ENCODE measurements around the gene PDE7B. TPM values are rescaled to one million over a fixed set of nuclear protein-coding genes. Genes with fewer than 3 reads are reported as not detected.

Gene PDE7B
- total and polyA plus RNA-seq, 9 of the 15 experiments (the other 6 are each of a cell fraction or from before 2014, with no cell fraction given), result 0.01 TPM; not detected in 8

GRCh38 chr6:136226674-136227377 lies 375.3 kb downstream of the PDE7B start (continued):
- TF ChIP-seq, protein P1, sequence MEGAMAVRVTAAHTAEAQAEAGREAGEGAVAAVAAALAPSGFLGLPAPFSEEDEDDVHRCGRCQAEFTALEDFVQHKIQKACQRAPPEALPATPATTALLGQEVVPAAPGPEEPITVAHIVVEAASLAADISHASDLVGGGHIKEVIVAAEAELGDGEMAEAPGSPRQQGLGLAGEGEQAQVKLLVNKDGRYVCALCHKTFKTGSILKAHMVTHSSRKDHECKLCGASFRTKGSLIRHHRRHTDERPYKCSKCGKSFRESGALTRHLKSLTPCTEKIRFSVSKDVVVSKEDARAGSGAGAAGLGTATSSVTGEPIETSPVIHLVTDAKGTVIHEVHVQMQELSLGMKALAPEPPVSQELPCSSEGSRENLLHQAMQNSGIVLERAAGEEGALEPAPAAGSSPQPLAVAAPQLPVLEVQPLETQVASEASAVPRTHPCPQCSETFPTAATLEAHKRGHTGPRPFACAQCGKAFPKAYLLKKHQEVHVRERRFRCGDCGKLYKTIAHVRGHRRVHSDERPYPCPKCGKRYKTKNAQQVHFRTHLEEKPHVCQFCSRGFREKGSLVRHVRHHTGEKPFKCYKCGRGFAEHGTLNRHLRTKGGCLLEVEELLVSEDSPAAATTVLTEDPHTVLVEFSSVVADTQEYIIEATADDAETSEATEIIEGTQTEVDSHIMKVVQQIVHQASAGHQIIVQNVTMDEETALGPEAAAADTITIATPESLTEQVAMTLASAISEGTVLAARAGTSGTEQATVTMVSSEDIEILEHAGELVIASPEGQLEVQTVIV (CRISPR knock-in tag; IDR thresholded peaks at IDR 0.05; ENCODE audit: borderline replicate concordance), result no peak
- TF ChIP-seq CHD1 (IDR thresholded peaks at IDR 0.05; ENCODE audit: low read length) (no peak), HNRNPLL (IDR thresholded peaks at IDR 0.05; ENCODE audit: low read depth, low read length, poor library complexity, severe bottlenecking) (no peak), TRIM28 (IDR thresholded peaks at IDR 0.05) (no peak), MEF2D (tag; conservative IDR thresholded peaks at IDR 0.05; ENCODE audit: low read depth) (peak; percentile 74), ZNF280B (CRISPR knock-in tag; IDR thresholded peaks at IDR 0.05) (no peak), NR4A1 (CRISPR knock-in tag; IDR thresholded peaks at IDR 0.05) (no peak), NR4A1 (tag; IDR thresholded peaks at IDR 0.05) (peak; percentile 20), PTTG1 (tag; IDR thresholded peaks at IDR 0.05; ENCODE audit: low read depth) (0 out of 2 replicates have a peak, but pooled peaks have one; percentile 13), ZNF668 (CRISPR knock-in tag; IDR thresholded peaks at IDR 0.05) (0 out of 2 replicates have a peak, but pooled peaks have one; percentile 61), TCFL5 (CRISPR knock-in tag; conservative IDR thresholded peaks at IDR 0.05) (no peak), BRD4 (IDR thresholded peaks at IDR 0.05) (no peak), YBX1 (IDR thresholded peaks at IDR 0.05) (no peak), SIRT6 (IDR thresholded peaks at IDR 0.05; ENCODE audit: low read depth, low read length) (no peak), HDAC2 (IDR thresholded peaks at IDR 0.05) (peak; percentile 75; the same call in 1 of the 2 replicates), ZNF212 (CRISPR knock-in tag; IDR thresholded peaks at IDR 0.05) (no peak), GABPB1 (CRISPR knock-in tag; IDR thresholded peaks at IDR 0.05) (0 out of 2 replicates have a peak, but pooled peaks have one; percentile 34), HLTF (IDR thresholded peaks at IDR 0.05) (peak; percentile 93), DPF2 (IDR thresholded peaks at IDR 0.05) (peak; percentile 97), ZNF449 (CRISPR knock-in tag; IDR thresholded peaks at IDR 0.05) (no peak), ZNF282 (CRISPR knock-in tag; IDR thresholded peaks at IDR 0.05) (no peak), NUFIP1 (IDR thresholded peaks at IDR 0.05; ENCODE audit: partially characterized antibody) (no peak), NFIC (IDR thresholded peaks at IDR 0.05) (peak; percentile 80), EHMT2 (IDR thresholded peaks at IDR 0.05) (peak; percentile 82), ZNF766 (CRISPR knock-in tag; conservative IDR thresholded peaks at IDR 0.05) (peak; percentile 83; the same call in 1 of the 2 replicates)
- TF ChIP-seq, protein P2, sequence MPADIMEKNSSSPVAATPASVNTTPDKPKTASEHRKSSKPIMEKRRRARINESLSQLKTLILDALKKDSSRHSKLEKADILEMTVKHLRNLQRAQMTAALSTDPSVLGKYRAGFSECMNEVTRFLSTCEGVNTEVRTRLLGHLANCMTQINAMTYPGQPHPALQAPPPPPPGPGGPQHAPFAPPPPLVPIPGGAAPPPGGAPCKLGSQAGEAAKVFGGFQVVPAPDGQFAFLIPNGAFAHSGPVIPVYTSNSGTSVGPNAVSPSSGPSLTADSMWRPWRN (IDR thresholded peaks at IDR 0.05; ENCODE audit: low read depth), result 0 out of 2 replicates have a peak, but pooled peaks have one; percentile 25
